TTC549 (cell line): ENCODE data around the gene EXOC8.
"Not testable (repeated sequence)": the region's sequence is repeated elsewhere in the genome, so short reads cannot be mapped to it uniquely, and the experiment has no call there.

Experiments
- FAIRE-seq: peaks from 2 replicates; lab custom pipeline; 2012; peaks lifted over from hg19 to GRCh38; lab: Jason Lieb, UNC

The EXOC8 gene

DNA sequence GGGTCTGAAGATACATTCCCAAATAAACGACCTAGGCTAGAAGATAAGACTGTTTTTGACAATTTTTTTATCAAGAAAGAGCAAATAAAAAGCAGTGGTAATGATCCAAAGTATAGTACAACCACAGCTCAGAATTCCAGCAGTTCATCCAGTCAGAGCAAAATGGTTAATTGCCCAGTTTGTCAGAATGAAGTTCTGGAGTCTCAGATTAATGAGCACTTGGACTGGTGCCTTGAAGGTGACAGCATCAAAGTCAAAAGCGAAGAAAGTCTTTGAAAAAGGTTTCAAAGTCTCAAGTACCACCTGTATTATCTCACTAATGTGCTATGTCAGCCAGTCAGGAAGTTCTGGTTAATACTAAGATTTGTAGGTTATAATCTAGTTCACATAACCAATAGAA is 15.4 kb upstream of the EXOC8 start:
- FAIRE-seq, result no peak

DNA sequence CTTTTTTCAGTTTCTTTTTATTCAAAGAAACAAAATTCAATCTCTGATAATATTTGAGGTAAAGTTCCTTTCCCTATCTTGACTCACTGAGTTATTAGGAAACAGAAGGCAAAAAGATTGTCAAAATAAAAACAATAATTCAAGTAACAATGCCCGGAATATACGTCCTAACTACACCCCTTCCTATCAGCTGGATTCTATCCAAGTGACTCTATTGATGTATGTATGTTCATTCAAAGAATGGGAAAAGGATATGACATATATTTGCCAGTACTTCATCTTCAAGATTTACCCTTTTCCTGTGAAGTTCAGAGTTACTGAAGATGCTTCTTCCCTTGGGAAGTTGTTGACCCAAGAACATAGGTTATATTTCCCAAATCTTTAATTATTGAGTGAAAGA is 14.2 kb upstream of the EXOC8 start:
- no peak for FAIRE-seq

DNA sequence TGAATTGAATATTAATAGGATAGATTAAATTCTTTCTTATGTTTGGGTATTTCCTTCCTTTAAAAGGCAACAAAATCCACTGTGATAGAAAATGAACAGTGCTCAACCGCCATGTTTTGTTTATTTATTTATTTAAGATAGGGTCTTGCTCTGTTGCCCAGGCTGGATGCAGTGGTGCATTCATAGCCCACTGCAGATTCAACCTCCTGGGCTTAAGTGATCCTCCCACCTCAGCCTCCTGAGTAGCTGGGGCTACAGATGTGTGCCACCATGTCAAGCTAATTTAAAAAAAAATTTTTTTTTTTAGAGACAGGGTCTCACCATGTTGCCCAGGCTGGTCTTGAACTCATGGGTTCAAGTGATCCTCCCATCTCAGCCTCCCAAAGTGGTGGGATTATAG is 11.2 kb upstream of the EXOC8 start:
- not testable (repeated sequence) for FAIRE-seq

DNA sequence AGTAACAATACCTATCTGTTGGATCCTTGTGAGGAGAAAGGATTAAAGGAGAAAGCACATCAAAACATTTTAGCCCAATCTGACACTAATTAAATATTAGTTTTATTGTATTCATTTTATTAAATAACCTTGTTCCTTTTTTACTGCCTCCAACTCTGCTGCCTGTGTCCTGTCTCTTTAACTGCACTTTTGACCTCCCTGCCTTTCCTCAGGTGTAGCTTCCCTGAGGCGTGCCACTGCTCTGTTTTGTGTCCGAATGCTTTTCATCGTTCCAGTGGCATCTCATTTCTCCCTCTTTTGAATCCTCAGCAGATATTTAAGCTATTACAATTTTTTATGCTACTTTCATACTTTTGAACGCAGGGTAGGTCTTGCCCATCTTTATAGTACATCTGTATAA is 10.8 kb upstream of the EXOC8 start:
- no peak for FAIRE-seq

DNA sequence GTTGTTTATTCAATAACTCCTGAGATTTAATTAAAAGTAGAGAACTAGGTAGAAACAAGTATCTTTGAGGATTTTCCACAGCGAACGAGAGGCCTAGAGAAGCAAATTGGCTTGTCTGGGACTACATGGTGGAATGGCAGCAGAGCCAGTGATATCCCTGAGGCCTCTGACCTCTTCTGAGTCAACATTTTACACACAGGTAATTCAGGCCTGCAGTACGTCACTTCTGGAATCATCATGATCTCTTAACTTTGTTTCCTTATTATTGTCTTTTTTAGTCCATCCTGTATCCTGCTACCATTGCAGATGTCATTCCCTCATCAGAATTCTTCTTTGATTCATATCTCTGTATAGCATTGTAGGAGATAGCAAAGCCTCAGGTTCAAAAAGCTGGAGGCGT is 10.3 kb upstream of the EXOC8 start:
- no peak for FAIRE-seq

DNA sequence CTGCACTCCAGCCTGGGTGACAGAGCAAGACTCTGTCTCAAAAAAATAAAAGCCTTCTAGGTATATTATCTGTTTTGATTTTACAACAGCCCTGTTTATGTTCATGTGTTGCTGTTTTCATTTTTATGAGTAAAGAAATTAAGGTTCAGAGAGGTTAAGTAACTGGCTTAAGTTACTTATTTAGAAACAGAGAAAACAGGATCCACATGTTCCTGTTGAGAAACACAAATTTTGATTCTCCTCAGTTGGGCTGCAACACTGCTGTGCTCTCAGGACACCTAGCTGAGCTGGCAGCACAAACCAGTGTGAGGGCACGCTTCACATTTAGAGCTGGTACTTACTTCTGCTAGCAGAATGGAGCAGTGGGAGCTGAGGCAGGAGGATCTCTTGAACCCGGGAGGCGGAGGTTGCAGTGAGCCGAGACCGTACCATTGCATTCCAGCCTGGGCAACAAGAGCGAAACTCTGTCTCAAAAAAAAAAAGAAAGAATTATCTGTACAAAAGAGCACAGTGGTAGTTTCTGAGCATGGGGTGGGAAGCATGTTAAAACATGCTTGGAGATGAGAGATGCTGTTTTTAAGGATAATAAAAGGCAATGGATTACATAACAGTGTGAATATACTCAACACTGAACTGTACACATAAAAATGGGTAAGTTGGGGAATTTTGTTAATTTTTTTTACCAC is 2.8 kb upstream of the EXOC8 start:
- FAIRE-seq, result no peak

DNA sequence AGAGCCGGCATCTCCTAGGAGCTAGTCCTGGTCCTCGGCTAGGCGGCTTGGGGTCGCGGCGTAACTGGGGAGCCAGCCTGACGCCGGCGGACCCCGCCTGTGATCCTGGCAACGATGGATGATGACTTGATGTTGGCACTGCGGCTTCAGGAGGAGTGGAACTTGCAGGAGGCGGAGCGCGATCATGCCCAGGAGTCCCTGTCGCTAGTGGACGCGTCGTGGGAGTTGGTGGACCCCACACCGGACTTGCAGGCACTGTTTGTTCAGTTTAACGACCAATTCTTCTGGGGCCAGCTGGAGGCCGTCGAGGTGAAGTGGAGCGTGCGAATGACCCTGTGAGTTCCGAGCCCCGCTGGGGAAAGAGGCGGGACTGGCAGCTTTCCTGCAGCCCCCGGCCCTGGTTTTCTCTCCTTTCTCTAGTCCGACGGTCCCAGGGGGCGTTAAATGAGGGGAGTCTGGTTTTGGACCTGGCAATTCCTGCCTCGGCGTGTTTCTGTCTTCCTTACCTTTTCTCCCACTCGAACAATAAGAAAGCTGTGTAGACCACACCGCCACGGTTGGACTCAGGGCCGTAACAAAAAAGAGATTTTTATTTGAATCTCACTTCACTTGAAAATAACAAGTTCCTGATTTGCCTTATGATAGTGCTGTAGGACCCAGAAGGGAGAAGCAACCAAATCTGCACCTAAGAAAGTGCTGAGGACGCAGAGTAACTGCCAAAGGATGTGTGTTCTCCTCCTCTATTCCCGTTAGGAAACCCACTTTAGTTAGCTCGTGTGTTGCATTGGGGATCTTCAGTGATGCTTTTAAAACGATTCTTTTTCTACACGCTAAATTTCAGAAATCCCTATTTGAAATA is 847 bp upstream of the EXOC8 start, which contains the start of gene SPRTN:
TSS of gene SPRTN (plus strand) at position 24 of the 859 bp plus-strand sequence. CDS start at position 115, 91 bp downstream.
- FAIRE-seq, result no peak

DNA sequence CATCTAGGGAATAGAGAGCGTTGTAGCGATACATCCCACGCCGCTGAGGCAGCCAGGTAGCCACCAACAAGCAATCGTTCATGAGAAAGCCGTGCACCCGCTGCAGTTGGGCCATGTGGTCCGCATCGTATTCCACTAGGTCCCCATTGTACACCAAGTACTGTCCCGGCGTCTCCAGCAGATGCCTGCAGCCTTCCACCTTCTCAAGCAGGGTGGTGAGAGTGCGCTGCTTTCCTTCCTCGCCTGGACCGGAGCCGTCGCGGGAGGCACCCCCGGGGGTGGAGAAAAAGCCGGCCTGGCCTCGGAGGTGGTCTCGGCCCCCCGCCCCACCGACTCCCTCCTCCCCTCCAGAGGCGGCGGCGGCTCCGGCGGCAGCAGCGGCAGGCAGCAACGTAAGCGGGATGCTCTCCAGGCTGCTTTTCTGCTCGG is 595 bp downstream of the EXOC8 start:
- FAIRE-seq, result no peak

DNA sequence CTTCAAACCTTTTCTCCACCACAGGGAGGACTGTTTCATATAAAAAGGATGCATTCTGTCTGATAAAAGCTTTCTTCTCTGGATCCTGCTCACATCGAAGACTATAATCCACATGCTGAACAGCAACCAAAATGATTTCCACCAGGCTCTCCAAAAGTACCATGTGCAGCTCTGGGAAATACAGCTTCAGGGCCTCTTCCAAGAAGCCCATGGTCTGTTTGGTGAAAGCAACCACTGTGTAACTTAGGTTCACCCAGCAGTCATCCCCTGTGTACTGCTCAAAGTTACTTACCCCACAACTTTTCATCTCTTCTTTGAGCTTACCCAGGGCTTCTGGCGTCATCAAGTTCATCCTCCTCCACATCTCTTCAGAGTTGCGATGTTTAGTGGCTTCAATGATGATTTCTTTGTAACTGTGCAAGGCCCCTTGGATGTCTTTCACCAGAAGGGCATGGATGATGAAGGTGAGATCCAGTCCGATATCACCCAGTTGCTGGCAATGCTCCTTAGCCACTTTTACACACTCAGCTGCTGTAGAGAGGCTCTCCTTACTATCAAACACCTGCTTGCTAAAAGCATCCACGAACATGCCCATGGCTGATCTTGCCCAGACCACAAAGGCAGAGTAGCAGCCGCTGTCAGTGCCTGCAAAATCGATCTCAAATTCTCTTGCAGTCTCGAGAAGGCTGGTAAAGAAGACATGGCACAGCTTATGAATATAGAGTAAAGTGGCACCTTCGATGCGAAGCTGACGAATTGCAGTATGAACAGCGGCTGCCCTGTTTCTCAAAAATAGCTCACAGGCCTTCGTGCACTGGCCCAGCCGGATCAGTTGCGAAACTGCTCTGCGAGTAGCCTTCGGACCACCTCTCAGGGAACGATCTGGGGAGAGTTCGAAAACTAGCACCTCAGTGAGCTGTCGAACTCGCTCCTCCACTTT is 1.7 kb downstream of the EXOC8 start:
- FAIRE-seq, result no peak

DNA sequence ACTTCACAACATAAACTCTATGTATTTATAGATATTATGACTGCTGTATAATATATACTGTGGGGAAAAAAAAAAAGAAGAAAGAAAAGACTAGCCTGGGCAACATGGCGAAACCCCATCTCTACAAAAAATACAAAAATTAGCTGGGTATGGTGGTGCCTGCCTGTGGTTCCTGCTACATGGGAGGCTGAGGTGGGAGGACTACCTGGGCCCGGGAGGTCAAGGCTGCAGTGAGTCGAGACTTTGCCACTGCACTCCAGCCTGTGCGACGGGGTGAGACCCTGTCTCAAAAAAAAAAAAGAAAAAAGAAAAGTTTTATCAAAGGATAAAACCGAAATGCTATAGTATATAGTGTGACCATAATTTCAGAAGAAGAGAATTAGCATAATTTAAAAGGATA is 2.7 kb downstream of the EXOC8 start:
- no peak for FAIRE-seq

DNA sequence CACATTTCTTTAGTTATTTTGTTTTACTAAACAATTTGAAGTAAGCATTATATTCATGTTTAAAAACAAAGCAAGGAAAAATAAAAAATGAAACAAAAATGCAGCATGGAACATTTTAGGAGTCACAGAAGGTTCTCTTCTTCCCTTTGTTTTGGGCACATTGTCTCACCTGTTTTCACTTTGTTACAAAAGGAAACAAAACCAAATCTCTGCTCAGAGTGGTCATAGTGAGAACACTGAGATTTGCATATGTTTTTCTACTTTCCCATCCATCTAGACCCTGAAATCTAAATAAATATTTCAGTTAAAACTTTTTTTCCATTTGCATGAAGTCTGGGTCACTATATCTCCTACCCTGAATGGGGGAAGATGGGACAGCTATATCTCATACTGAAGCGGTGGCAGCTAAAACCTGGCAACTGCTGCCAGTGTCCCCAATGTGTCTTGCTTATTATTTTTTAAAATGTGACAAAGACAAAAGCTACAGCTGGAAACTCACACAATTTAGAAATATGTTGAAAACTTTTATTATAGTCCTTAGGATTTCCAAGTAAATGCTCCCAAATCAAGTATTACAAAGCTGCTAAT is 3.5 kb downstream of the EXOC8 start:
- FAIRE-seq, result peak; percentile 17

DNA sequence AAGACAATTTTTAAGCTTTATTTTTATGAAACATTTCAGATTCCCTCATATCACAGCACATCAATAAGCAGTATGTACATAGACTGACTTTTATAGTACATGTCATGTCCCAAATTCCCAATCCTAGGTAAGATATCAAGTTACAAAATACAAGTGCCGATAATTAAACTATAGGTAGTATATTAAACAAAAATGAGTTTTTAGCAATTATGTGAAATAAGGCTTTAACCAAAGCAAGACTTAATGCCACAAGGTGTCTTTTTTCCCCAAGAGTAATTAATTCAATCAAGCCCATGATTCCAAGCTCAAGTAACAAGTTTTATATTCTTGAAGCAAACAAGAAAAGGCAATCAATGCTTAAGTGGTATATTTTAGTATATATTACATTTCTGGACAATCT is 4.9 kb downstream of the EXOC8 start:
- FAIRE-seq, result peak; percentile 7

DNA sequence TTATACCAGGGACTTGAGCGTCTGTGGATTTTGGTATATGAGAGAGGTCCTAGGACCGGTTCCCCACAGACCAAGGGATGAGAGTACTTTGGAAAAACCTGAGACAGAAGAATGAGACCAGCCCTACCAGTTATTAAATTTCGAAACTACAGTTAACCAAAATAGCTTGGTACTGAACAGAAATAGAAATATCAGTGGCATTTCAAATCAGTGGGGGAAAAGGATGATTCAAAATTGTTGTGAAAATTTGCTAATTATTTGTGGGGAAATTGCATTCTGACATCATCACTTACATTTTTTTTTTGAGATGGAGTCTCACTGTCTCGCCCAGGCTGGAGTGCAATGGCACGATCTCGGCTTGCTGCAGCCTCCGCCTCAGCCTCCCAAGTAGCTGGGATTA is 8.2 kb downstream of the EXOC8 start:
- no peak for FAIRE-seq

DNA sequence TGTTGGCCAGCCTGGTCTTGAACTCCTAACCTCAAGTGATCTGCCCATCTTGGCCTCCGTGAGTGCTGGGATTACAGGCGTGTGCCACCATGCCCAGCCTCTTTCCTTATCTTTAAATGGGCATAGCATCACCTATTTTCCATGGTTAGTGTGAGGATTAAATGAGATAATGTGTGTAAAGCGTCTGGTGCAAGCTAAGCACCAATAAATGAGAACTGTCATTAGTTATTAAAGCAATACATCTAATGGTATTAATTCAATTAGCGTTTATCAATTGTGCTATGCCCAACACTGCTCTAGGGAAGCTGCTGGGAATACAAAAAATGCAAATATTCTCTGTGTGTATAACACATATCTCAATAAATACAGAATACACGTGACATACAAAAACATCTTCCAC is 10.0 kb downstream of the EXOC8 start:
- FAIRE-seq, result no peak

DNA sequence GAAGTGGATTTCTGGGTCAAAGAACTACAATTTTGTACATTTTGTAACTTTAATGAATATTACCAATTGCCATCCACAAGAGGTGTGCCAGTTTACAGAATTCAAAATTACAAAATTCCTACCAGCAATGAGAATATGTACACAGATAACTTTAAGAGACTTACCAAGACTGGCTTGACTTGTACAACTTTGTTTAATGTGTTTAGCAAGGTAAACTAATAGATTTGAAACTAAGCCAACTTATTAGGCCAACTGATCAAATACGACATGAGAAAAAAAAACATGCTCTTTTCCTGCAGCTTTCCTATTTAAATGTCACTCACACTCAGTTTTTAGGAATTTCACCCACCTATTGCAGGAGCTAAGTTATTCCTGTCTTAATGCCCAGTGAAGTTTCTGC is 11.4 kb downstream of the EXOC8 start:
- no peak for FAIRE-seq

DNA sequence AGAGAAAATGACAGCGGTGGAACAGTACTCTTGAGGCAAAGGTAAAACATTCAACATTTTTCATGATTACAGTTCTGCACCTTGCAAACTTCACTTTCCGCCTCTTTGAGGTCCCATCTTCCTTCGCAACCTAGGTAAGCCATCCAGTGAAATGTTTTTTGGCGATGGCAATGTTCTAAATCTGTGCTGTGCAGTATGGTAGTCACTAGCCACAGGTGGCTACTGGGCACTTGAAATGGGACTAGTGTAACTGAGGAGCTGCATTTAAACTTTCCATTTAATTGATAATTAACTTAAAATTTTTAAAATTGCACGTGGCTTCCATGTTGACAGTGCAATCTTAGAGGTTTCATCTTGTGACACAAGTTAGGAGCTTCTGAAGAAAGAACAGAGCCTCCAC is 13.0 kb downstream of the EXOC8 start:
- no peak for FAIRE-seq

DNA sequence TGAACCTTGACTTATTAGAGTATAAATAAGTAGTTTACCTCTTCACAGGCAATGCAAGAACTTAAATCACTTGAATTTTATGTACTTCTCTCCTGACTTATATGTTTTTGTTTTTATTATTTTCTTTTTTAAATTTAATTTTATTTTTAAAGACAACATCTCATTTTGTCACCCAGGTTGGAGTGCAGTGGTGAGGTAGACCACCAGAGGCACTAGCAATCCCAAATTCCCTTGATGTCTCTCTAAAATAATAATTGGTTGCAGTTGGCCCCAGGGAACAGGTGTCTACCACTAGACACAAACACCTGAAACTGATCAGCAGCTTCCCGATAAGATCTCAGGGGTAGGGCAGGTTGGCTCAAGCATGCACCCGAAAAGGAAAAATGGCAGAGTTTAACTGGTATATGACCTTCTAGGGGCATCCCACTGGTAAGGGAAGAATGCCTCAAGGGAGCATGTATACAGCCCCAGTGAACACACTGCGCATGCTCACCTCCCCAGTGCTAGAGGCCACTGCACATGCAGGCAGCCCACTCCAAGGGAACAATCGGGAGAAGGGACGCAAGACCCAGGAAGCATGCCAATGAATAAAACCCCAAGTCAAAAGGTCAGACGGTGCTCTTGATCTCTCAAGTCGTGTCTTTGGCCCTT is 14.6 kb downstream of the EXOC8 start:
- FAIRE-seq, result no peak

DNA sequence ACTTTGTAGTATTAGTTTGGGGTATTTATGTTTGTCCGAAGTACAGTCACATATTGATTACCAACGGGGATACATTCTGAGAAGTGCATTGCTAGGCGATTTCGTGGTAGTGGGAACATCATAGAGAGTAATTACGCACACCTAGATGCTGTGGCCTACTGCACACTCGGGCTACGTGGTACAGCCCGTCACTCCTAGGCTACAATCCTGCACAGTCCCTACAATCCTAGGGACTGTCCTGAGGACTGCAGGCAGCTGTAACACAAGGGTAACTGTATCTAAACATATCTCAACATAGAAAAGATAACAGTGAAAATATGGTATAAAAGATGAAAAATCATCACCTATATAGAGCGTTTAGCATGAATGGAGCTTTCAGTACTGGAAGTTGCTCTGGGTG is 18.6 kb downstream of the EXOC8 start:
- FAIRE-seq, result no peak

DNA sequence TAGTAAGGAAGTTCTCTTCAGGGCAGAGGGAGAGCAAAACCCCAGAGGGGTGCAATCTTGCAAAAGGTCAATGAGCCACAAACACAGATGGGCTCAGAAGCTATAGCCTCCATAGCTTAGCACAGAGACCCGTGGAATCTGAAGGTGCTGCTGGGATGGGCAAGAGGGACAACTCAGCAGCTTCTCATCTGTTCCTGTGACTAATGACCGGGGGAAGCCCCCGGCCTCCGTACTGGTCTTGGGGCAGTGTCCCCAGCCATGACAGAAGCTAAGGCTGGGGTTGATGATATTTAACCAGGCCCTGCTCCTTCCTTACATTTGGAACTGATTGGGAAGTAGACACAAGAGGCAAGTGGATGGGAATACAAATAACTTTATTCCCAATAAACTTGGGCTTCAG is 19.1 kb downstream of the EXOC8 start:
- no peak for FAIRE-seq

DNA sequence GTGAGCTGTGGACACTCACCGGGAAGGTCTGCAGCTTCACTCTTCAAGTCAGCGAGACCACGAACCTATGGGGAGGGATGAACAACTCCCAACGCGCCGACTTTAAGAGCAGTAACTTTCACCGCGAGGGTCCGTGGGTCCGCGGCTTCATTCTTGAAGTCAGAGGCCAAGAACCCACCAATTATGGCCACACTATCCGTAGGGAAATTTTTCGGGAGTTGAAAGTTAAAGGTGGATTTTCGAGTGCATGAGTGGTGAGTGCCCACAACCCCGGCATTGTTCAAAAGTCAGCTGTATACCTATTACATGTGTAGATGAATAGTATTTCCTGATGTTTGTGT is 19.7 kb downstream of the EXOC8 start:
- no peak for FAIRE-seq

DNA sequence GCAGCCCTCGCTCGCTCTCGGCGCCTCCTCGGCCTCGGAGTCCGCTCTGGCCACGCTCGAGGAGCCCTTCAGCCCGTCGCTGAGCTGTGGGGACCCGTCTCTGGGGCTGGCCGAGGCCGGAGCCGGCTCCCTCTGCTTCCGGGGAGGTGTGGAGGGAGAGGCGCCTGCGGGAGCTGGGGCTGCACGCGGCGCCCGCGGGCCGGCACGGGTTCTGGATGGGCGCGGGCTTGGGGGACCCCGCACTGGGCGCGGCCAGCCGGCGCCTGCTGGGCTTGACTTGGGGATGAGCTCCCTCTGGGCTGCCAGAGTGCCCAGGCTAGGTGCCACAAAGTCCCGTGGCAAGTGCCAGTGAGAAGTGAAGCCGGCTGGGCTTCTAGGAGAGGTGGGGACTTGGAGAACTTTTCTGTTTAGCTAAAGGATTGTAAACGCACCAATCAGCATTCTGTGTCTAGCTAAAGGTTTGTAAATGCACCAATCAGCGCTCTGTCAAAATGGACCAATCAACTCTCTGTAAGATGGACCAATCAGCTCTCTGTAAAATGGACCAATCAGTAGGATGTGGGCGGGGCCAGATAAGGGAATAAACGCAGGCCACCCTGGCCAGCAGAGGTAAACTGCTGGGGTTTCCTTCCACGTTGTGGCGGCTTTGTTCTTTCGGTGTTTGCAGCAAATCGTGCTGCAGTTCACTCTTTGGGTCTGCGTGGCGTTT is 20.2 kb downstream of the EXOC8 start:
- no peak for FAIRE-seq
